Right atrium auricular region (tissue), 2 donors: ENCODE results near the gene NME7. TPM values are rescaled to one million over a fixed set of nuclear protein-coding genes. Genes with fewer than 3 reads are reported as not detected.
A peak's percentile ranks its signal among the peaks of the same experiment; 100 is the strongest.

ENCODE experiments used
- DNase-seq: peaks from one replicate; pipeline ENCODE4 v3.0.0-alpha.2; 2019; ENCODE audit warnings: low spot score
- H3K27ac ChIP-seq, 2 donors: fragments of 200-600 bp; sonication (generic); 1 replicate in 1 of 2; 2 replicates in 1 of 2; pipeline ENCODE4 v1.5.1; 2016 to 2019
- H3K27me3 ChIP-seq, 2 donors: fragments of 200-600 bp; sonication (generic); one replicate each; pipeline versions ENCODE4 v1.5.1 to v1.6.0; 2017 to 2019
- H3K36me3 ChIP-seq: fragments of 200-600 bp; sonication (generic); one replicate; pipeline ENCODE4 v1.5.1; 2016
- H3K4me1 ChIP-seq, 2 donors: fragments of 200-600 bp; sonication (generic); one replicate each; pipeline versions ENCODE4 v1.5.1 to v1.6.0; 2017 to 2019
- H3K4me3 ChIP-seq, 2 donors: fragments of 200-600 bp; sonication (generic); 1 replicate in 1 of 2; 2 replicates in 1 of 2; pipeline ENCODE4 v1.5.1; 2017 to 2019; ENCODE audit warnings: mild to moderate bottlenecking in 1 of 2, moderate library complexity in 1 of 2
- H3K9me3 ChIP-seq, 2 donors: fragments of 200-600 bp; sonication (generic); one replicate each; pipeline ENCODE4 v1.5.1; 2019
- total RNA-seq, 2 donors: library from RNA; depleted of rRNA; stranded (reverse); fragments of >200 nt; gene quantifications; one replicate each; pipeline ENCODE4 v1.1.0, GENCODE V29; 2016
- TF ChIP-seq, protein P1 (sequence below), 2 donors: fragments of 200-600 bp; sonication (generic); IDR thresholded peaks; one replicate each; pipeline ENCODE4 v1.5.1; 2019; ENCODE audit warnings: antibody characterized with exemption in 2 of 2

The NME7 gene
- total RNA-seq, 2 donors from 2014 or later = 9.1 to 10.4 TPM

- H3K27ac ChIP-seq = no peak overlapping the region
- DNase-seq = no peak
- no peaks in the 10 kb centered on the region for H3K9me3 ChIP-seq
- TF ChIP-seq, protein P1, sequence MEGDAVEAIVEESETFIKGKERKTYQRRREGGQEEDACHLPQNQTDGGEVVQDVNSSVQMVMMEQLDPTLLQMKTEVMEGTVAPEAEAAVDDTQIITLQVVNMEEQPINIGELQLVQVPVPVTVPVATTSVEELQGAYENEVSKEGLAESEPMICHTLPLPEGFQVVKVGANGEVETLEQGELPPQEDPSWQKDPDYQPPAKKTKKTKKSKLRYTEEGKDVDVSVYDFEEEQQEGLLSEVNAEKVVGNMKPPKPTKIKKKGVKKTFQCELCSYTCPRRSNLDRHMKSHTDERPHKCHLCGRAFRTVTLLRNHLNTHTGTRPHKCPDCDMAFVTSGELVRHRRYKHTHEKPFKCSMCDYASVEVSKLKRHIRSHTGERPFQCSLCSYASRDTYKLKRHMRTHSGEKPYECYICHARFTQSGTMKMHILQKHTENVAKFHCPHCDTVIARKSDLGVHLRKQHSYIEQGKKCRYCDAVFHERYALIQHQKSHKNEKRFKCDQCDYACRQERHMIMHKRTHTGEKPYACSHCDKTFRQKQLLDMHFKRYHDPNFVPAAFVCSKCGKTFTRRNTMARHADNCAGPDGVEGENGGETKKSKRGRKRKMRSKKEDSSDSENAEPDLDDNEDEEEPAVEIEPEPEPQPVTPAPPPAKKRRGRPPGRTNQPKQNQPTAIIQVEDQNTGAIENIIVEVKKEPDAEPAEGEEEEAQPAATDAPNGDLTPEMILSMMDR (IDR thresholded peaks at IDR 0.05) = no peak
- peaks cover 69% of the 10 kb centered on the region for H3K36me3 ChIP-seq
- H3K4me1 ChIP-seq = no peaks in the 10 kb centered on the region
- no peak overlapping the region for H3K4me3 ChIP-seq
- no peaks in the 10 kb centered on the region for H3K27me3 ChIP-seq
Measured at GRCh38 chr1:169387399-169387798, 19.8 kb upstream of the NME7 start.

DNA sequence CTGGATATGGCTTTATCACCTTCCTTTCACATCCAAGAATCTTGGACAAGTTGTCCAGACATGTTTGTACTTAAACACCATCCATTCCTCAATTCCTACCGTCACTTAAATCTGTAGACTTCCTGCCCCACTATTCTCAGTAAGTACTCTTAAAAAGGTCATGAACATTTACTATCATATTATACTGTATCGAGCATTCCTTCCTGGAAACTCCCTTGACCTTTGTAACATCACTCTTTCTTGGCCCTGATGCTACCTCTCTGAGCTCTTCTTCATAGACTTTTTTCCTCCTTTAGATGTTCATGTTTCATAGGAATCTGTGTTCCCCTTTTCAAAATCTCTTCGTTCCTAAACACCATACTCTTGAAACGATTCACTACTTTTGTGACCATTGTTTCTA, 15.9 kb upstream of the NME7 start:
- Histone ChIP-seq H3K27ac (no peak overlapping the region), H3K4me3 (no peak overlapping the region), H3K4me1 (no peaks in the 10 kb centered on the region), H3K36me3 (peaks cover 55% of the 10 kb centered on the region), H3K27me3 (no peaks in the 10 kb centered on the region), H3K9me3 (no peaks in the 10 kb centered on the region)
- TF ChIP-seq, protein P1 (IDR thresholded peaks at IDR 0.05) = no peak
- DNase-seq = no peak

- TF ChIP-seq, protein P1 (IDR thresholded peaks at IDR 0.05) = no peak
- H3K36me3 ChIP-seq = peaks cover 62% of the 10 kb centered on the region
Measured at GRCh38 chr1:169381162-169381561, 13.6 kb upstream of the NME7 start.

DNA sequence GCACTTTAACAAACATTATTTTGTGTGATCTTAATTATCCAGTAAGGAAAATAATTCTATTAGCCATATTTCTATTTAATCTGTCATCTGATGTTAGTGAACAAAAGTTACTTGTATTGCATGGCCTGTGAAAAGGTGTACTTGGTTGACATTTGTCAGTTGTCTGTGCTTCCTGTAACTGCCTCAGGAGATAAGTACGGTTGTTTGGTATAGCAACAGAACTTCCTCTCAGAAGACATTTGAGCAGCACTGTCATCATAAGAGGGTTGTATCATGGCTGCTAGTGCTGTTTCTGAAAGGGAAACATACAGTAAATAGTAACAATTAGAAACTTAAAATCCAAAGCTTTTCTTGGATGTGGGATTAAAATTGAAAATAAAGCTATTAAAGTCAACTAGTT, 3.8 kb upstream of the NME7 start:
- H3K4me3 ChIP-seq = no peak overlapping the region
- H3K9me3 ChIP-seq = no peaks in the 10 kb centered on the region
- TF ChIP-seq, protein P1 (IDR thresholded peaks at IDR 0.05) = no peak
- no peaks in the 10 kb centered on the region for H3K27me3 ChIP-seq
- no peak overlapping the region for H3K27ac ChIP-seq
- H3K4me1 ChIP-seq = peaks cover 0 to 13% of the 10 kb centered on the region in 2 donors
- DNase-seq = no peak
- H3K36me3 ChIP-seq = peaks cover 15% of the 10 kb centered on the region

More at GRCh38 chr1:169381162-169381561, 13.6 kb upstream of the NME7 start:
- Histone ChIP-seq H3K4me1 (no peaks in the 10 kb centered on the region), H3K27ac (no peak overlapping the region), H3K27me3 (no peaks in the 10 kb centered on the region), H3K9me3 (no peaks in the 10 kb centered on the region), H3K4me3 (no peak overlapping the region)
- DNase-seq = no peak

DNA sequence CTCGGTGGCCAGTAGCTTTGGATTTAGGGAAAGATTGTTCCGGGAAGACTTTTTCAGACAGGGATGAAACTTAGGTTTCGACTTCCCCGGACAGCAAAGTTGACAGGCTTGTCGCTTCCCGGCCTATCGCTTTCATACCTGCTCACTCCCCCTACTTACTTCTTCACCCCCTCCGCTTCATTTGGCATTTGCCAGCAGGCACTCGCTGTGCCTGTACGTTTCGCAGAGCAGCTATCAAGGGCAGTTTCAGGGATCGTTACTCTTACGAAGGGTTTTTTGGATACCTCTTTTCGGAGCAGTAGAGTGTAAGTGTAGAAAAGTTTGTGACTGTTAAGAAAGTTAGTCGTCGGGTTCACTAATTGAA, 791 bp upstream of the NME7 start:
- Histone ChIP-seq H3K4me1 (peaks cover 0 to 13% of the 10 kb centered on the region in 2 donors), H3K36me3 (peaks cover 8% of the 10 kb centered on the region), H3K9me3 (no peaks in the 10 kb centered on the region), H3K4me3 (peak overlapping the region; percentile 66 to 74), H3K27ac (peak overlapping the region; percentile 80 to 81), H3K27me3 (no peaks in the 10 kb centered on the region)
- no peak for DNase-seq
- TF ChIP-seq, protein P1 (IDR thresholded peaks at IDR 0.05) = no peak

DNA sequence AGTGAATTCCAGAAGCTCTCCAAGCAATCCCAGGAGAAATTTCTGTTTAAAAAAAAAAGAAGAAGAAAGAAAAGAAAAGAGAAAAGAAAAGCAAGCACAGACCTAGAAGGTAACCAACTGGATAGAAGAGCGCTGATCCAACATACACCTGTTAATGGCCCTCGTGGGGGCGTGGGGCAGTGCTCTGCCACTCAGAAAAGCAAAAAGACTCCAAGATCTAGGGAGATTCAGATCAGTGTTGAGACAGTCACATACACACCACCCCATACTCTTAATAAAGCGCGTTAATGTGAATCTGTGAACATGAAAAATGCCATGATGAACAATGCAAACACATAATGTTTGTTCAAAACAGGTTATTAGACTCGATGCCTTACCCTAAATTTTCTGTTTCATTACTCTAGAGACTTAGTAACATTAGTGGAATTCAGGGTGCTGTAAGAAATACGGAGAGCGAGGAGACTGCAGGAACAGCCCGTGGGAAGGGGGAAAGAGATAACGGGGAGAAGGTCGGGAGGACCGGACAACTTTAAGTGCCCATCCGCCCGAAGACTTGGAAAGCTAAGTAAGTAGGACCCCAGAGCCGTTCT, 406 bp downstream of the NME7 start:
- Histone ChIP-seq H3K36me3 (peaks cover 8% of the 10 kb centered on the region), H3K4me3 (peak overlapping the region; percentile 66 to 74), H3K9me3 (no peaks in the 10 kb centered on the region), H3K27me3 (no peaks in the 10 kb centered on the region), H3K27ac (peak overlapping the region; percentile 80 to 81), H3K4me1 (peaks cover 0 to 13% of the 10 kb centered on the region in 2 donors)
- TF ChIP-seq, protein P1 (IDR thresholded peaks at IDR 0.05) = no peak
- no peak for DNase-seq
